SK-N-MC (cell line): Measurements from ENCODE around the gene DLG2.

Source experiments
- EZH2 ChIP-seq: fragments of 200-600 bp; sonication (generic); IDR thresholded peaks from one replicate; pipeline ENCODE4 v1.6.1; 2017; ENCODE audit warnings: antibody characterized with exemption
- POLR2AphosphoS5 ChIP-seq: IDR thresholded peaks from 2 replicates; pipeline ENCODE4 v1.6.1; 2012; ENCODE audit warnings: mild to moderate bottlenecking, low read depth, low read length, borderline replicate concordance

DNA sequence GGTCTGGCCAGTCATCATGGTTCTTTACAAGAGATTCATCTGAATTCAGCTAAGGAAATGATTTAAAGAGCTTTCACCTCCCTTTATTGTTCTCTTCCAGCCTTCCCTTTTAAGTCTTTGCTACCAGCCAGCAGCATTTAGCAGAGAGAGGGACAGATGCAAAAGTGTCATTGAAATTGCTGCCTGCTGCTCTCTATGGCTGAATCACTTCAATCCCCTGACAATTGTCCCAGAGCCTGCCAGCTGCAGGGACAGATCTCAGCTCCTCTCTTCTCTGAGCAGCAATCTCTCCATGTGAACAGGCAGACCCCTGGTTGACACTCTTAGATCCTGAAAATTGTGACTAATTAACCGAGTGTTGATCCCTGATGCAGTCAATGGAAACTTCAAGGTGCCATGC, 1524.0 kb downstream of the DLG2 start:
- no peak for TF ChIP-seq EZH2
- TF ChIP-seq POLR2AphosphoS5, result no peak
